CD4-positive, alpha-beta T cell (primary cell): Measurements from ENCODE around the gene HMSD. TPM values are rescaled to one million over a fixed set of nuclear protein-coding genes. Genes with fewer than 3 reads are reported as not detected.

Experiments
- ATAC-seq: fragments of 200-7000 bp; cut with Tn5 transposase; one replicate; pipeline ENCODE4 v1.10.0; 2022; ENCODE audit warnings: mild to moderate bottlenecking; ENCODE audit not compliant: poor library complexity
- CTCF ChIA-PET: fragments of 350-600 bp; sonication (Branson Sonifier 250); formaldehyde crosslinking; loops from one replicate; lab custom pipeline; 2021; ENCODE audit warnings: antibody characterized with exemption, inconsistent platforms; lab: Charles Lee
- POLR2A ChIA-PET: fragments of 350-600 bp; sonication (Branson Sonifier 250); formaldehyde crosslinking; loops from one replicate; lab custom pipeline; 2021; ENCODE audit warnings: antibody characterized with exemption, inconsistent platforms; lab: Charles Lee
- DNase-seq, 14 experiments: peaks; one replicate each; pipeline ENCODE4 v3.0.0-alpha.2; 2013 to 2020; ENCODE audit warnings: mixed read lengths in 2 of 14
- H3K27ac ChIP-seq, 2 donors: one replicate each; pipeline versions ENCODE4 v1.5.1 to v1.7.0; 2013; ENCODE audit warnings: low read length in 2 of 2, low read depth in 1 of 2, mild to moderate bottlenecking in 1 of 2
- H3K27me3 ChIP-seq, 2 experiments: 1 replicate in 1 of 2; 2 replicates in 1 of 2; pipeline versions ENCODE4 v1.6.1 to v1.7.0; 2013; ENCODE audit warnings: low read length in 2 of 2, control low read depth in 1 of 2, mild to moderate bottlenecking in 1 of 2, moderate library complexity in 1 of 2; ENCODE audit not compliant: insufficient read depth in 2 of 2, control insufficient read depth in 1 of 2
- H3K36me3 ChIP-seq: one replicate; pipeline ENCODE4 v1.6.1; 2013; ENCODE audit warnings: low read length, control low read depth; ENCODE audit not compliant: insufficient read depth
- H3K4me1 ChIP-seq: one replicate; pipeline ENCODE4 v1.6.1; 2013; ENCODE audit warnings: low read length, control low read depth; ENCODE audit not compliant: insufficient read depth
- H3K4me3 ChIP-seq: one replicate; pipeline ENCODE4 v1.5.1; 2013; ENCODE audit warnings: mild to moderate bottlenecking, low read length, moderate library complexity
- H3K9me3 ChIP-seq, 2 experiments: 1 replicate in 1 of 2; 2 replicates in 1 of 2; pipeline versions ENCODE4 v1.6.1 to v1.7.0; 2013; ENCODE audit warnings: low read length in 2 of 2, mild to moderate bottlenecking in 2 of 2, control low read depth in 1 of 2, moderate library complexity in 1 of 2; ENCODE audit not compliant: control insufficient read depth in 1 of 2, insufficient read depth in 1 of 2
- H3K27ac Mint-ChIP-seq: one replicate; pipeline ENCODE4 v1.8.0; 2020; ENCODE audit warnings: mixed read lengths
- H3K27me3 Mint-ChIP-seq: one replicate; pipeline ENCODE4 v1.8.0; 2021; ENCODE audit warnings: mixed read lengths
- H3K36me3 Mint-ChIP-seq: one replicate; pipeline ENCODE4 v1.8.0; 2021; ENCODE audit warnings: low read depth, mixed read lengths
- H3K4me1 Mint-ChIP-seq: one replicate; pipeline ENCODE4 v1.8.0; 2021; ENCODE audit warnings: low read depth, mixed read lengths
- H3K4me3 Mint-ChIP-seq: one replicate; pipeline ENCODE4 v1.8.0; 2020; ENCODE audit warnings: mild to moderate bottlenecking, mixed read lengths
- H3K9me3 Mint-ChIP-seq: one replicate; pipeline ENCODE4 v1.8.0; 2020; ENCODE audit warnings: mixed read lengths
- CTCF ChIP-seq: fragments of 200-600 bp; IDR thresholded peaks from one replicate; pipeline ENCODE4 v1.8.0; 2022; ENCODE audit warnings: antibody characterized with exemption, mild to moderate bottlenecking
- intact Hi-C, 2 experiments: fragments of 100-400 bp; cut with DNase I in 1 of 2; cut with micrococcal nuclease in 1 of 2; formaldehyde crosslinking; loops; one replicate each; pipeline versions ENCODE4 v1.15.1 to v1.9.0; 2023 to 2025; cut with DNase I, micrococcal nuclease
- total RNA-seq, 174 experiments: library from RNA in 2 of 174; stranded (reverse) in 2 of 174; gene quantifications; one replicate each; pipeline ENCODE4 v1.2.3 and lab custom pipeline; 2021 to 2026

The HMSD gene
- total RNA-seq, 2 experiments from 2014 or later: not detected

- ChIA-PET POLR2A (no interaction called here), CTCF (no interaction called here)
- Histone ChIP-seq H3K27me3 (peaks cover 0 to 12% of the 10 kb centered on the region in 2 experiments), H3K36me3 (no peaks in the 10 kb centered on the region), H3K27ac (no peak overlapping the region), H3K4me3 (no peak overlapping the region), H3K4me1 (peaks cover 7% of the 10 kb centered on the region), H3K9me3 (no peaks in the 10 kb centered on the region)
- no peak overlapping the region for H3K4me3 Mint-ChIP-seq
- no peak for TF ChIP-seq CTCF
- H3K27ac Mint-ChIP-seq: no peak overlapping the region
- DNase-seq (no peak), ATAC-seq (no peak)
- intact Hi-C loops: loop anchor here in 1 of 2 experiments (5.0 kb wide), 1 partner anchor 36 kb away; no protein-coding TSS in a partner anchor
- no peaks in the 10 kb centered on the region for H3K36me3 Mint-ChIP-seq
- H3K4me1 Mint-ChIP-seq: peaks cover 16% of the 10 kb centered on the region
- peaks cover 31% of the 10 kb centered on the region for H3K27me3 Mint-ChIP-seq
- H3K9me3 Mint-ChIP-seq: no peaks in the 10 kb centered on the region
These were observed 2.2 kb downstream of the HMSD start for GRCh38 chr18:63951302-63951705.

- ChIA-PET POLR2A (interaction anchor here (1.2 kb wide), 1 partner anchor 17 kb away, joined by 3 read pairs; no protein-coding TSS in a partner anchor), CTCF (interaction anchor here (2.1 kb wide), 1 partner anchor 10 kb away, joined by 8 read pairs; no protein-coding TSS in a partner anchor)
- Histone ChIP-seq H3K9me3 (no peaks in the 10 kb centered on the region), H3K27me3 (peaks cover 0 to 9% of the 10 kb centered on the region in 2 experiments), H3K4me3 (no peak overlapping the region), H3K4me1 (peaks cover 7% of the 10 kb centered on the region), H3K27ac (no peak overlapping the region), H3K36me3 (no peaks in the 10 kb centered on the region)
- Mint-ChIP-seq H3K27me3 (peaks cover 19% of the 10 kb centered on the region), H3K27ac (no peak overlapping the region), H3K9me3 (no peaks in the 10 kb centered on the region), H3K4me1 (peaks cover 6% of the 10 kb centered on the region), H3K36me3 (no peaks in the 10 kb centered on the region), H3K4me3 (no peak overlapping the region)
- no peak for TF ChIP-seq CTCF
- ATAC-seq (no peak), DNase-seq (no peak)
- intact Hi-C loops: loop anchor here in 1 of 2 experiments (5.0 kb wide), 1 partner anchor 33 kb away; no protein-coding TSS in a partner anchor
These were observed 4.7 kb downstream of the HMSD start for GRCh38 chr18:63953811-63954210.

DNA sequence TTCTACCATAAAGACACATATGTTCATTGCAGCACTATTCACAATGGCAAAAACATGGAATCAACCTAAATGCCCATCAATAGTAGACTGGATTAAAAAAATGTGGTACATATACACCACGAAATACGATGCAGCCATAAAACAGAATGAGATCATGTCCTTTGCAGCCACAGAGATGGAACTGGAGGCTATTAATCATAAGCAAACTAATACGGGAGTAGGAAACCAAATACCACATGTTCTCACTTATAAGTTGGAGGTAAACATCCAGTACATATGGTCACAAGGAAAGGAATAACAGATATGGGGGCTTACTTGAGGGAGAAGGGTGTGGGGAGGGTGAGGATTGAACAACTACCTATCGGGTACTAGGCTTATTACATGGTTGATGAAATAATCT is 7.7 kb downstream of the HMSD start:
- ChIA-PET POLR2A (no interaction called here), CTCF (no interaction called here)
- Mint-ChIP-seq H3K27ac (no peak overlapping the region), H3K4me3 (no peak overlapping the region), H3K36me3 (no peaks in the 10 kb centered on the region), H3K9me3 (no peaks in the 10 kb centered on the region), H3K27me3 (peaks cover 31% of the 10 kb centered on the region), H3K4me1 (no peaks in the 10 kb centered on the region)
- DNase-seq (no peak), ATAC-seq (no peak)
- Histone ChIP-seq H3K4me1 (no peaks in the 10 kb centered on the region), H3K27me3 (peaks cover 0 to 9% of the 10 kb centered on the region in 2 experiments), H3K4me3 (no peak overlapping the region), H3K9me3 (no peaks in the 10 kb centered on the region), H3K27ac (no peak overlapping the region), H3K36me3 (no peaks in the 10 kb centered on the region)
- intact Hi-C loops: no loop called here
- no peak for TF ChIP-seq CTCF
